Neuronal stem cell (in vitro differentiated cells): ENCODE data around the gene ADPRHL1.
"Not testable (repeated sequence)": the region's sequence is repeated elsewhere in the genome, so short reads cannot be mapped to it uniquely, and the experiment has no call there.

Experiments
- DNase-seq: peaks from one replicate; pipeline ENCODE4 v3.0.0-alpha.2; 2013; ENCODE audit warnings: low spot score
- H2AFZ ChIP-seq: one replicate; pipeline ENCODE4 v1.6.1; 2013; ENCODE audit warnings: mild to moderate bottlenecking, low read length, inconsistent platforms
- H2AK5ac ChIP-seq: 2 replicates; pipeline ENCODE4 v1.6.1; 2013; ENCODE audit warnings: low read depth, mild to moderate bottlenecking, inconsistent platforms, low read length, moderate library complexity, mixed read lengths
- H2BK120ac ChIP-seq: 2 replicates; pipeline ENCODE4 v1.6.1; 2013; ENCODE audit warnings: low read depth, mild to moderate bottlenecking, inconsistent platforms, low read length, moderate library complexity, mixed read lengths
- H2BK12ac ChIP-seq: one replicate; pipeline ENCODE4 v1.6.1; 2013; ENCODE audit warnings: low read length, inconsistent platforms
- H2BK15ac ChIP-seq: 2 replicates; pipeline ENCODE4 v1.6.1; 2013; ENCODE audit warnings: mild to moderate bottlenecking, low read length, inconsistent platforms, mixed read lengths
- H2BK5ac ChIP-seq: one replicate; pipeline ENCODE4 v1.6.1; 2013; ENCODE audit warnings: inconsistent platforms, mild to moderate bottlenecking, low read length, moderate library complexity
- H3K14ac ChIP-seq: one replicate; pipeline ENCODE4 v1.6.1; 2013; ENCODE audit warnings: low read length, inconsistent platforms
- H3K18ac ChIP-seq: 2 replicates; pipeline ENCODE4 v1.6.1; 2013; ENCODE audit warnings: low read length, inconsistent platforms
- H3K23ac ChIP-seq: 2 replicates; pipeline ENCODE4 v1.6.1; 2013; ENCODE audit warnings: low read depth, mild to moderate bottlenecking, mixed read lengths, low read length, inconsistent platforms; ENCODE audit not compliant: poor library complexity
- H3K27ac ChIP-seq: replicated peaks from 3 replicates; pipeline ENCODE4 v1.5.1; 2013; ENCODE audit warnings: low read length, inconsistent platforms
- H3K27me3 ChIP-seq, 3 experiments: 2 replicates each; pipeline ENCODE4 v1.6.1; 2013; ENCODE audit warnings: low read length in 3 of 3, mild to moderate bottlenecking in 2 of 3, inconsistent platforms in 1 of 3, low read depth in 1 of 3, mixed read lengths in 1 of 3, moderate library complexity in 1 of 3; ENCODE audit not compliant: control insufficient read depth in 3 of 3, insufficient read depth in 3 of 3
- H3K36me3 ChIP-seq, 2 donors: replicated peaks in 1 of 2; 2 replicates each; pipeline ENCODE4 v1.6.1; 2013; ENCODE audit warnings: low read length in 2 of 2; ENCODE audit not compliant: control insufficient read depth in 2 of 2, insufficient read depth in 2 of 2
- H3K4ac ChIP-seq: 2 replicates; pipeline ENCODE4 v1.6.1; 2013; ENCODE audit warnings: inconsistent platforms, mild to moderate bottlenecking, low read length, moderate library complexity
- H3K4me1 ChIP-seq, 2 donors: 1 replicate in 1 of 2; 2 replicates in 1 of 2; pipeline ENCODE4 v1.6.1; 2013; ENCODE audit warnings: low read length in 2 of 2, low read depth in 1 of 2; ENCODE audit not compliant: control insufficient read depth in 2 of 2, insufficient read depth in 1 of 2
- H3K4me2 ChIP-seq: one replicate; pipeline ENCODE4 v1.6.1; 2013; ENCODE audit warnings: mild to moderate bottlenecking, low read length, inconsistent platforms; ENCODE audit not compliant: insufficient read depth, poor library complexity, severe bottlenecking
- H3K4me3 ChIP-seq, 2 donors: 2 replicates each; pipeline ENCODE4 v1.5.1; 2013; ENCODE audit warnings: low read length in 2 of 2, mild to moderate bottlenecking in 2 of 2, inconsistent platforms in 1 of 2, moderate library complexity in 1 of 2
- H3K79me1 ChIP-seq: one replicate; pipeline ENCODE4 v1.6.1; 2013; ENCODE audit warnings: low read depth, mild to moderate bottlenecking, inconsistent platforms, low read length, moderate library complexity
- H3K9ac ChIP-seq: one replicate; pipeline ENCODE4 v1.6.1; 2013; ENCODE audit warnings: mild to moderate bottlenecking, low read depth, low read length, inconsistent platforms; ENCODE audit not compliant: poor library complexity
- H3K9me3 ChIP-seq, 2 donors: replicated peaks in 1 of 2; 2 replicates each; pipeline versions ENCODE3 to v1.6.1; 2013; ENCODE audit warnings: low read length in 2 of 2, mild to moderate bottlenecking in 2 of 2, inconsistent platforms in 1 of 2, low read depth in 1 of 2, mixed read lengths in 1 of 2, moderate library complexity in 1 of 2; ENCODE audit not compliant: control insufficient read depth in 2 of 2, insufficient read depth in 1 of 2
- H4K8ac ChIP-seq: one replicate; pipeline ENCODE4 v1.6.1; 2013; ENCODE audit warnings: low read depth, mild to moderate bottlenecking, inconsistent platforms, low read length, moderate library complexity
- H4K91ac ChIP-seq: one replicate; pipeline ENCODE4 v1.6.1; 2013; ENCODE audit warnings: low read length, low read depth, mild to moderate bottlenecking, inconsistent platforms; ENCODE audit not compliant: poor library complexity
- WGBS, 2 donors: extraction: QIAGEN DNeasy Blood & Tissue Kit; methylation state at CpG; one replicate each; pipeline ENCODE4 v1.1.7; 2013; ENCODE audit warnings: missing lambda C conversion rate in 2 of 2, mixed read lengths in 1 of 2; ENCODE audit not compliant: insufficient read length in 2 of 2, insufficient replicate concordance in 1 of 2; ENCODE audit errors: extremely low coverage in 2 of 2; 5-methylcytosine and 5-hydroxymethylcytosine counted together

Gene ADPRHL1

DNA sequence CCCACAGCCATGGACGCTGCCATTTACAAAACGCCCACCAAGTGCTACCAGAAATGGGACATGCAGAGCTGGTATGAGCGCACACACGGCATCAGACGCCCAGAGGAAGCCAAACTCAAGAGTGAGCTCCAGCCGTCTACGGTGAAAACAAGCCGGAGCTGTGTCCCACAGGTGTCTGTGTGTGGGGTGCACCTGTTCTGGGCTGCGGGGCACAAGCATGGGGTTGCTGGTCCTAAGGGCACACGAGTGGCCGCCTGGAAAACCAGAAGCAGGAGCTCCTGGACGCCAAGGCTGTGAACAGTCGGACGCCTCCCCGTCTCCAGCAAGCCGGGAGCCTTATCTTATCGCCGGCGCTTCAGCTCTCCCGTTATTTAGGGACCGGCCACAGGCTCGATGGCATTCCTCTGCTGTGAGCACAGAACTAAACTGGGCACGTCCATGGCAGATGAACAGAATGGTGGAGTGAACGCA is 1.3 kb downstream of the ADPRHL1 start:
- Histone ChIP-seq H3K9me3 (peaks cover 4% of the 10 kb centered on the region in 2 donors), H2AK5ac (no peak overlapping the region), H4K91ac (no peak overlapping the region), H3K18ac (no peak overlapping the region), H3K4me1 (peaks cover 6 to 7% of the 10 kb centered on the region in 2 donors), H3K27me3 (no peaks in the 10 kb centered on the region), H3K27ac (no peak overlapping the region), H2BK15ac (no peak overlapping the region), H2BK5ac (no peak overlapping the region), H3K14ac (no peak overlapping the region), H3K9ac (no peak overlapping the region), H2BK120ac (peak overlapping the region; percentile 26), H3K79me1 (no peaks in the 10 kb centered on the region), H2AFZ (no peak overlapping the region), H3K23ac (no peak overlapping the region), H3K4me2 (no peak overlapping the region), H4K8ac (no peak overlapping the region), H3K36me3 (peaks cover 22 to 55% of the 10 kb centered on the region in 2 donors), H2BK12ac (no peak overlapping the region), H3K4ac (no peak overlapping the region), H3K4me3 (no peak overlapping the region)
- WGBS, 2 donors: no CpG with 5 or more reads among the region's 24 CpGs
- DNase-seq: no peak

GRCh38 chr13:113450861-113451620 is 2.2 kb downstream of the ADPRHL1 start:
- not testable (repeated sequence) for DNase-seq, H3K23ac ChIP-seq, H2AFZ ChIP-seq, H3K14ac ChIP-seq, H3K9ac ChIP-seq, H2BK120ac ChIP-seq, H4K91ac ChIP-seq, H3K4me2 ChIP-seq, H2BK15ac ChIP-seq, H2AK5ac ChIP-seq, H3K27me3 ChIP-seq, H3K4ac ChIP-seq, H3K79me1 ChIP-seq, H2BK12ac ChIP-seq, H4K8ac ChIP-seq, H3K27ac ChIP-seq, H3K9me3 ChIP-seq, H2BK5ac ChIP-seq, H3K4me1 ChIP-seq, H3K4me3 ChIP-seq, H3K18ac ChIP-seq
- peaks cover 18 to 50% of the 10 kb centered on the region in 2 donors for H3K36me3 ChIP-seq
- WGBS, 2 donors: no CpG with 5 or more reads among the region's 19 CpGs

- H3K4me2 ChIP-seq, H2BK12ac ChIP-seq, H4K91ac ChIP-seq, H2BK15ac ChIP-seq, H4K8ac ChIP-seq, H3K4me3 ChIP-seq, H2AFZ ChIP-seq, H3K23ac ChIP-seq, H3K79me1 ChIP-seq, H3K4me1 ChIP-seq, H3K27me3 ChIP-seq, H2BK120ac ChIP-seq, H3K9ac ChIP-seq, H3K27ac ChIP-seq, H3K18ac ChIP-seq, H3K4ac ChIP-seq, H3K14ac ChIP-seq, H3K9me3 ChIP-seq, H2BK5ac ChIP-seq, H2AK5ac ChIP-seq, DNase-seq: not testable (repeated sequence)
- WGBS, 2 donors: no CpG with 5 or more reads among the region's 9 CpGs
- H3K36me3 ChIP-seq: peaks cover 15 to 43% of the 10 kb centered on the region in 2 donors
Observed at GRCh38 chr13:113450348-113450744, 2.9 kb downstream of the ADPRHL1 start.

- peaks cover 13 to 38% of the 10 kb centered on the region in 2 donors for H3K36me3 ChIP-seq
- H3K9ac ChIP-seq: peak overlapping the region; percentile 3
- H4K91ac ChIP-seq: no peak overlapping the region
- peak overlapping the region; percentile 46 for H3K18ac ChIP-seq
- no peaks in the 10 kb centered on the region for H3K79me1 ChIP-seq
- no peak overlapping the region for H2AFZ ChIP-seq
- H2BK5ac ChIP-seq: no peak overlapping the region
- no peak overlapping the region for H3K4me2 ChIP-seq
- peaks cover 6 to 10% of the 10 kb centered on the region in 2 donors for H3K4me1 ChIP-seq
- H3K4ac ChIP-seq: no peak overlapping the region
- H3K27me3 ChIP-seq: no peaks in the 10 kb centered on the region
- no peak overlapping the region for H2AK5ac ChIP-seq
- H2BK15ac ChIP-seq: peak overlapping the region; percentile 6
- H3K23ac ChIP-seq: no peak overlapping the region
- H3K14ac ChIP-seq: no peak overlapping the region
- no CpG with 5 or more reads among the region's 13 CpGs for WGBS, 2 donors
- no peak overlapping the region for H4K8ac ChIP-seq
- no peak overlapping the region for H2BK12ac ChIP-seq
- DNase-seq: no peak
- no peak overlapping the region for H3K4me3 ChIP-seq
- no peak overlapping the region for H2BK120ac ChIP-seq
- H3K27ac ChIP-seq: no peak overlapping the region
- peaks cover 4 to 6% of the 10 kb centered on the region in 2 donors for H3K9me3 ChIP-seq
Observed at GRCh38 chr13:113449693-113450347, 3.5 kb downstream of the ADPRHL1 start.
